ENCODE measurements around the gene CAB39. TPM values are rescaled to one million over a fixed set of nuclear protein-coding genes. Genes with fewer than 3 reads are reported as not detected.

CAB39 gene
- total and polyA plus RNA-seq, 2 donors (not counting 1 experiment from before 2014, with no cell fraction given), result 21.7 to 75.7 TPM

DNA sequence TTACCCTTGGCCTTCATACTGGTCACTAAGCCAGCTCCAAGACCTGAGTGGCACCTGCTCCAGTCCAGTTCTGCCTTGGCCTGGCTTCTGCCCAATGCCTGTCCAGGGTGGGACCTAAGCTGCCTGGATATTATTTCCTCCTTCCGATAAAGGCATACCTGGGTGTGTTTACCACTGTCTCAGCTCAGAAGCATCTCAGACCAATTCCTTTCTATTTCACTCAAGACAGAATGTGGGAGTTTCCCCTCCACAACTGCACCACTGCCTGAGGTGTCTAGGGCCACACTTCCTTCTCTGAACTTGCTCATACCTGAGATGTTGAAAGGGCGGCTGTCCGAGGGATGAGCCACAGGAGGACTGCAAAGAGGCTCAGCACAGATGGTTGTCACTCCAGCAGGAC, 18.4 kb upstream of the CAB39 start:
- ChIA-PET POLR2A (no interaction called here), CTCF (no interaction called here)
- DNase-seq, result no peak
- H3K9me3 ChIP-seq (ENCODE audit: control extremely low read depth in 1 of 3, control insufficient read depth in 2 of 3, insufficient read depth in 1 of 3, low read length in 2 of 3), result no peaks in the 10 kb centered on the region
- no peak overlapping the region for H3K27ac Mint-ChIP-seq
- no peak overlapping the region for H2AFZ ChIP-seq (ENCODE audit: insufficient read depth, low read depth, low read length, poor library complexity, severe bottlenecking)
- no peaks in the 10 kb centered on the region for H3K27me3 Mint-ChIP-seq
- no peak for ATAC-seq (ENCODE audit: low read depth)
- TF ChIP-seq, protein P1, sequence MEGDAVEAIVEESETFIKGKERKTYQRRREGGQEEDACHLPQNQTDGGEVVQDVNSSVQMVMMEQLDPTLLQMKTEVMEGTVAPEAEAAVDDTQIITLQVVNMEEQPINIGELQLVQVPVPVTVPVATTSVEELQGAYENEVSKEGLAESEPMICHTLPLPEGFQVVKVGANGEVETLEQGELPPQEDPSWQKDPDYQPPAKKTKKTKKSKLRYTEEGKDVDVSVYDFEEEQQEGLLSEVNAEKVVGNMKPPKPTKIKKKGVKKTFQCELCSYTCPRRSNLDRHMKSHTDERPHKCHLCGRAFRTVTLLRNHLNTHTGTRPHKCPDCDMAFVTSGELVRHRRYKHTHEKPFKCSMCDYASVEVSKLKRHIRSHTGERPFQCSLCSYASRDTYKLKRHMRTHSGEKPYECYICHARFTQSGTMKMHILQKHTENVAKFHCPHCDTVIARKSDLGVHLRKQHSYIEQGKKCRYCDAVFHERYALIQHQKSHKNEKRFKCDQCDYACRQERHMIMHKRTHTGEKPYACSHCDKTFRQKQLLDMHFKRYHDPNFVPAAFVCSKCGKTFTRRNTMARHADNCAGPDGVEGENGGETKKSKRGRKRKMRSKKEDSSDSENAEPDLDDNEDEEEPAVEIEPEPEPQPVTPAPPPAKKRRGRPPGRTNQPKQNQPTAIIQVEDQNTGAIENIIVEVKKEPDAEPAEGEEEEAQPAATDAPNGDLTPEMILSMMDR (IDR thresholded peaks at IDR 0.05), result no peak
- TF ChIP-seq EZH2 (IDR thresholded peaks at IDR 0.05; ENCODE audit: borderline replicate concordance, insufficient read depth, low read depth, low read length, poor library complexity, severe bottlenecking), result no peak
- H3K79me2 ChIP-seq (ENCODE audit: control insufficient read depth, insufficient read depth, low read length), result no peaks in the 10 kb centered on the region
- intact Hi-C loops (cut with micrococcal nuclease), result no loop called here
- no peak overlapping the region for H3K4me3 ChIP-seq (ENCODE audit: control extremely low read depth in 1 of 5, extremely low read depth in 1 of 5, insufficient read depth in 1 of 5, low read depth in 2 of 5, low read length in 4 of 5)
- no peaks in the 10 kb centered on the region for H3K27me3 ChIP-seq (replicated peaks in 1 of 4; ENCODE audit: control extremely low read depth in 1 of 4, control insufficient read depth in 3 of 4, insufficient read depth in 4 of 4, low read length in 3 of 4)
- 84% methylated on average over 3 of the region's 3 CpGs for WGBS (ENCODE audit: insufficient coverage)
- H3K27ac ChIP-seq (ENCODE audit: low read length in 2 of 2), result no peak overlapping the region
- H3K36me3 ChIP-seq (replicated peaks in 1 of 2; ENCODE audit: control extremely low read depth in 1 of 2, control insufficient read depth in 1 of 2, extremely low read depth in 1 of 2, insufficient read depth in 2 of 2, low read length in 1 of 2), result no peaks in the 10 kb centered on the region
- no peaks in the 10 kb centered on the region for H4K20me1 ChIP-seq (ENCODE audit: control insufficient read depth, insufficient read depth, low read length, poor library complexity, severe bottlenecking)
- H3K4me2 ChIP-seq (replicated peaks; ENCODE audit: low read depth, low read length, poor library complexity, severe bottlenecking), result no peak overlapping the region
- H3K4me1 Mint-ChIP-seq, result no peaks in the 10 kb centered on the region
- no peaks in the 10 kb centered on the region for H3K9me3 Mint-ChIP-seq (ENCODE audit: insufficient read depth)
- H3K9ac ChIP-seq (ENCODE audit: low read length), result no peak overlapping the region
- H3K4me3 Mint-ChIP-seq, result no peak overlapping the region
- no peaks in the 10 kb centered on the region for H3K4me1 ChIP-seq (ENCODE audit: control insufficient read depth in 2 of 2, insufficient read depth in 2 of 2, low read length in 2 of 2)

DNA sequence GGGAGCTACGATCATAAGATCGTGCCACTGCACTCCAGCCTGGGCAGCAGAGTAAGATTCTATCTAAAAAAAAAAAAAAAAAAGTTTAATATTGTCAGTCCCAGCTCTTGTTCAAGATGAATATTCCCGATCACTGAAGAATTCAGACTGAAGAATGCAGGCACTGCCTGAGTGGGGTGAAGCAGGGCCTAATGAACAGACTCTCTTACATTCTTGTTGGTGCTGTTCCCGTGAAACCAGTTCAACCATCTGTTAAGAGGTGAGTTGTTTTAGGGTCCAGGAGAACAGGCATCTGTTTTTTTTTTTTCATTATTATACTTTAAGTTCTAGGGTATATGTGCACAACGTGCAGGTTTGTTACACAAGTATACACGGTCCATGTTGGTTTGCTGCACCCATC, 17.1 kb upstream of the CAB39 start:
- H3K27ac Mint-ChIP-seq, result no peak overlapping the region
- Histone ChIP-seq H3K27me3 (replicated peaks in 1 of 4; ENCODE audit: control extremely low read depth in 1 of 4, control insufficient read depth in 3 of 4, insufficient read depth in 4 of 4, low read length in 3 of 4) (no peaks in the 10 kb centered on the region), H3K4me3 (ENCODE audit: control extremely low read depth in 1 of 5, extremely low read depth in 1 of 5, insufficient read depth in 1 of 5, low read depth in 2 of 5, low read length in 4 of 5) (no peak overlapping the region), H4K20me1 (ENCODE audit: control insufficient read depth, insufficient read depth, low read length, poor library complexity, severe bottlenecking) (no peaks in the 10 kb centered on the region), H2AFZ (ENCODE audit: insufficient read depth, low read depth, low read length, poor library complexity, severe bottlenecking) (no peak overlapping the region), H3K9ac (ENCODE audit: low read length) (no peak overlapping the region), H3K36me3 (replicated peaks in 1 of 2; ENCODE audit: control extremely low read depth in 1 of 2, control insufficient read depth in 1 of 2, extremely low read depth in 1 of 2, insufficient read depth in 2 of 2, low read length in 1 of 2) (no peaks in the 10 kb centered on the region), H3K27ac (ENCODE audit: low read length in 2 of 2) (no peak overlapping the region), H3K4me2 (replicated peaks; ENCODE audit: low read depth, low read length, poor library complexity, severe bottlenecking) (no peak overlapping the region), H3K9me3 (ENCODE audit: control extremely low read depth in 1 of 3, control insufficient read depth in 2 of 3, insufficient read depth in 1 of 3, low read length in 2 of 3) (no peaks in the 10 kb centered on the region), H3K4me1 (ENCODE audit: control insufficient read depth in 2 of 2, insufficient read depth in 2 of 2, low read length in 2 of 2) (no peaks in the 10 kb centered on the region), H3K79me2 (ENCODE audit: control insufficient read depth, insufficient read depth, low read length) (no peaks in the 10 kb centered on the region)
- no peaks in the 10 kb centered on the region for H3K4me1 Mint-ChIP-seq
- no peak for TF ChIP-seq EZH2 (IDR thresholded peaks at IDR 0.05; ENCODE audit: borderline replicate concordance, insufficient read depth, low read depth, low read length, poor library complexity, severe bottlenecking)
- no peaks in the 10 kb centered on the region for H3K27me3 Mint-ChIP-seq
- ChIA-PET POLR2A (interaction anchor here (0.6 kb wide), 1 partner anchor 28 kb away, joined by 4 read pairs; no protein-coding TSS in a partner anchor), CTCF (no interaction called here)
- intact Hi-C loops (cut with micrococcal nuclease), result no loop called here
- ATAC-seq (ENCODE audit: low read depth) (no peak), DNase-seq (no peak)
- H3K4me3 Mint-ChIP-seq, result no peak overlapping the region
- WGBS (ENCODE audit: insufficient coverage), result 100% methylated on average over 1 of the region's 6 CpGs
- no peaks in the 10 kb centered on the region for H3K9me3 Mint-ChIP-seq (ENCODE audit: insufficient read depth)

Data from B cell (primary cell).